Measurements from ENCODE around the gene LYST.

- no peak for TF ChIP-seq POLR2A (IDR thresholded peaks at IDR 0.05)
- TF ChIP-seq, protein P1, sequence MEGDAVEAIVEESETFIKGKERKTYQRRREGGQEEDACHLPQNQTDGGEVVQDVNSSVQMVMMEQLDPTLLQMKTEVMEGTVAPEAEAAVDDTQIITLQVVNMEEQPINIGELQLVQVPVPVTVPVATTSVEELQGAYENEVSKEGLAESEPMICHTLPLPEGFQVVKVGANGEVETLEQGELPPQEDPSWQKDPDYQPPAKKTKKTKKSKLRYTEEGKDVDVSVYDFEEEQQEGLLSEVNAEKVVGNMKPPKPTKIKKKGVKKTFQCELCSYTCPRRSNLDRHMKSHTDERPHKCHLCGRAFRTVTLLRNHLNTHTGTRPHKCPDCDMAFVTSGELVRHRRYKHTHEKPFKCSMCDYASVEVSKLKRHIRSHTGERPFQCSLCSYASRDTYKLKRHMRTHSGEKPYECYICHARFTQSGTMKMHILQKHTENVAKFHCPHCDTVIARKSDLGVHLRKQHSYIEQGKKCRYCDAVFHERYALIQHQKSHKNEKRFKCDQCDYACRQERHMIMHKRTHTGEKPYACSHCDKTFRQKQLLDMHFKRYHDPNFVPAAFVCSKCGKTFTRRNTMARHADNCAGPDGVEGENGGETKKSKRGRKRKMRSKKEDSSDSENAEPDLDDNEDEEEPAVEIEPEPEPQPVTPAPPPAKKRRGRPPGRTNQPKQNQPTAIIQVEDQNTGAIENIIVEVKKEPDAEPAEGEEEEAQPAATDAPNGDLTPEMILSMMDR (IDR thresholded peaks at IDR 0.05) = no peak
Observed at GRCh38 chr1:235649368-235650163, 217.1 kb downstream of the LYST start, which contains the start of gene GNG4.

All from prostate gland (tissue), 2 donors.